Eye (tissue), 1 donor: Measurements from ENCODE around the gene RANBP1.
A peak's percentile ranks its signal among the peaks of the same experiment; 100 is the strongest.
"Not testable (repeated sequence)": the region's sequence is repeated elsewhere in the genome, so short reads cannot be mapped to it uniquely, and the experiment has no call there.

Source experiments
- DNase-seq: peaks from one replicate; pipeline ENCODE4 v3.0.0-alpha.2; 2015

RANBP1 gene

DNA sequence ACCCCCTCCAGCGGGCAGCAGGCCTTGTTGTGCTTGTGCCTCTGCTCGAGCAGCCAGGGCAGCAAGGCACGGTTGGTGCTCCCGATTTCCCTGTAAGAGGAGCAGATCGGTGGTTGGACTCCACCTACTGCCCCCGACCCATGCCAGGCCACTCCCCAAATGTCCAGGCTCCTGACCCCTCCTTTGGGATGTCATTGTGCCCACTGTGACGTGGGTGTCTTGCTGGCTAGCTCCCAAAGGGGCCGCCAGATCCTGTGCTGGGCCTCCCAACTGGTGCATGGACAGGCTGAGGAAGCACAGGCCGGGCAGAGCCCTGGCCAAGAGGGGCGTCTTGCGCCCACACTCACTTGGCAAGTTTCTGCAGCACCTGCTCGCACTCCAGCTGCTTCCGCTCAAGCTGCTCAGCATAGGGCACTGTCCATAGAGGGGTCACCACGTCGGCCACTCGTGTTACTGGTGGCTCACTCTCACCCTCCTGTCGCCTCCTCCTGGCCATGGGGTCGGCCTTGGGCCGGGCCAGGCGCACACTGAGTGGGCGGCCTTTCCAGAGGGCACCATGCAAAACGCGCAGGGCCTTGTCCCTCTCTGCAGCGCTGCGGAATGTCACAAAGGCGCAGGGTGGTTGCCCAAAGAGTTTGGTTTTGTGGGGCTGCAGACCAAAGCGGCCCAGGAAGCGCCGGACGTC is at the start of gene RANBP1:
Gene RANBP1, plus strand, starts transcription at position 414 of the 685 bp plus-strand sequence. Its CDS starts 81 bp downstream, at position 495.
- no peak for DNase-seq

DNA sequence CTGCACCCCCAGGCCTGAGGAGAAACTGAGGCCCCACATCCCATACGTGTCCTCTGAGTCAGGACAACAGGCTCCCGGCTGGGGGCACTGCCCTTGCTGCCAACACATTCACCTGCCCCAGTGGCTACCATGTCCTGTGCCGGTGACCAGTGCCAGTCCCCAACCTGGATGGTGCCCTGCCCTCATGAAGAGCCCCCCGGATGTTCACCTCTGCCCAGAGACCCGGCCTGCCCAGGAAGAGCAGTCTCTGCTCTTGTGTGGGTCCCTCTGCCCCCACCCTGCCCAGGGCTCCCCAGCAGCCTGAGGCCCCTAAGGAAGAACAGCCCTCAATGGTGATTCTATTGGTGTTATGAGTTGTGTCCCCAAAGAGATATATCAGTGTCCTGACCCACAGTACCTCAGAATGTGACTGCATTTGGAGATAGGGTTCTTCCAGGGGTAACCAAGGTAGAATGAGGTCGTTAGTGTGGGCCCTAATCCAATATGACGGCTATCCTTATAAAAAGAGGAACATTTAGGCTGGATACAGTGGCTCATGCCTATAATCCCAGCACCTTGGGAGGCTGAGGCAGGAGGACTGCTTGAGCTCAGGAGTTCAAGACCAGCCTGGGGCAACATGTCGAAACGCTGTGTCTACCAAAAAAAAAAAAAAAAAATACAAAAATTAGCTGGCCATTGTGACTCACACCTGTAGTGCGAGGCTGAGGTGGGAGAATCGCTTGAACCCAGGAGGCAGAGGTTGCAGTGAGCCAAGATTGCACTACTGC is 49.1 kb upstream of the RANBP1 start:
- DNase-seq = no peak

DNA sequence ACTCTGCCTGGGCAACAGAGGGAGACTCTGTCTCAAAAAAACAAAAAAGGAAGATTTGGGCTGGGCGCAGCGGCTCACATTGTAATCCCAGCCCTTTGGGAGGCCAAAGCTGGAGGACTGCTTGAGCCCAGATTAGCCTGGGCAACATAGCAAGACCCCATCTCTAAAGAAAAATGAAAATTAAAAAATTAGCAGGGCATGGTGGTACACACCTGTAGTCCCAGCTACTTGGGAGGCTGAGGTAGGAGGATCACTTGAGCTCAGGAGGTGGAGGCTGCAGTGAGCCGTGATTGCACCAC is 48.6 kb upstream of the RANBP1 start:
- not testable (repeated sequence) for DNase-seq

DNA sequence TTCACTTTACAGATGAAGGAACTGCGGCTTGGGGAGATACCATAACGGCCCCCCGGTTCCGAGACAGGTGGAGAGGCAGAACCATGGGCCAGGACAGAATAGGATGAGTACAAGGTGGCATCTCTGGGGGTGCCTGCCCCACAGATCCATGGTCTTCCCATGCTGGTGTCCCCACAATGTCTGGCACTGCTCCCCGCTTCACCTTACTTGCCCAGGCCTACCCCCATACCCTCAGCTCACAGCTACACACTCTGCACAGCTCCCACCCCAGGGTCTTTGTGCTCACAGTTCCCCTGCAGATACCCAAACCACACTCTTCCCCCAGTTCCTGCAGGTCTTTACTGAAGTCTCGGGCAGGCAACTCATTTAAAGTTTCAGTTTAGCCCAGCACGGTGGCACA is 47.3 kb upstream of the RANBP1 start:
- no peak for DNase-seq

DNA sequence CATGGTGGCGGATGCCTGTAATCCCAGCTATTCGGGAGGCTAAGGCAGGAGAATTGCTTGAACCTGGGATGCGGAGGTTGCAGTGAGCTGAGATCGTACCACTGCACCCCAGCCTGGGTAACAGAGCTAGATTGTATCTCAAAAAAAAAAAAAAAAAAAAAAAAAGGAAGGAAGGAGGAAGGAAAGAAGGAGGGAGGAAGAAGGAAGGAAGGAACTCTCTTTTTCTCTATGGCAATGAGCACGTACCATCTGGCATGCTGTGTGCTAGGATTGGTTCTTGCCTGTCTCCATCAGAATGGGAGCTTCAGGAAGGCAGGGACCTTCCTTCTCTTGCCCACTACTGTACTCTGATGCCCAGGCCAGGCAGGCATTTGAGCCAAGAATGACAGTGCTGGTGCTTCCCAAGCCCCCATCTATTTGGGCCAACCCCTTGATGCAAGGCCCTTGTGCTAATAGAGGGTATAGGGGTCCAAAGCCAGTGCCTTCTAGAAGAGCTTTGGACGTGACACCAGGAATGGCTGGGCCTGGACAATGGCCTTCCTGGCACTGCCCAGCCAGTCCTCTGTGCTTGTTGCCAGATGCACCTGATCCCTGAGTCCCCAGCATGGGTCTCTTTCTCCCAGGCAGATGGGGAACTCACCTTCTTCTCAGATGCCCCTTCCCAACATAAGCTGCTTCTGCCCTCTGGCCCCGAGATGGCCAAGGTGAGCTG is 46.4 kb upstream of the RANBP1 start:
- DNase-seq = no peak

DNA sequence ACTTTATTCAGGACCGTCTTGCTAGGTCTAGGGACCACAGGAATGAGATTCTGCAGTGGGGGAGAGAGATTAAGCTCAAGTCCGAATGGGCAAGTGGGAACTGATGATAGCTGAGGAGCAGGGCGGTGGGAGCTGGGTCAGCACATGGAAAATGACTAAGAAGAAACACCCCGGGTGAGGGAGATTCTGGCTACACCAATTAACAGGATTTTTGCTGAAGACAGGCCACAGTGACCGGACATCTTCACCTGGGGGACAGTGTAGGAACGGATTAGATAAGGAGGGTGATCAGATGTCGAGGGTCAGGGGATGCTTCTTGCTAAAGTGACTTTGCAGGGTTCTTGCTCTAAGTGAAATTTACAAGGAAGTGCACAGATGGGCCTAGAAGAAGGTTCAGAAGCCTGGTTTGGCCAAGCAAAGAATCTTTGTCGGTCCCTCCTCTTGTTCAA is 44.4 kb upstream of the RANBP1 start:
- no peak for DNase-seq

DNA sequence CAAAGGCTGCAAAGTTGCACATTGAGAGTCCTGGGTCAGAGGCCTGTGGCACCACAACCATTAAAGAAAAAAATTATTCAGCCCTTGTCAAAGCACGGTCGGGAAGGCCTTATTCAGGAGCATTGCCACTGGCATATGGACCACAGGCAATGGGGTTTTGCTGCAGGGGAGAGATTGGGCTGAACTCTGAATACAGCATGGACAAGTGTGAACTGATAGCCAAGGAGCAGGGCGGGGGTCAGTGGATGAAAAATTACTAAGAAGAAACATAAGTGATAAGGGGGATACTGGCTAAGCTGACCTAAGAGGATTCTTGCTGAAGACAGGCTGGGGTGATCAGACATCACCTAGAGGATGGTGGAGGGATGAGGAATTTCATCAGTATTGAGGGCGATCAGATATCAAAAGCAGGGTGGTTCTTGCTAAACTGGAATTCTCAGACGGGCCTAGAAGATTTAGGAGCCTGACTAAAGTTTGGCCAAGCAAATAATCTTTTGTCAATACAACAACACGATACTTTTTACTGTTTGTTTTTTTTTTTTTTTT is 39.2 kb upstream of the RANBP1 start:
- no peak for DNase-seq

DNA sequence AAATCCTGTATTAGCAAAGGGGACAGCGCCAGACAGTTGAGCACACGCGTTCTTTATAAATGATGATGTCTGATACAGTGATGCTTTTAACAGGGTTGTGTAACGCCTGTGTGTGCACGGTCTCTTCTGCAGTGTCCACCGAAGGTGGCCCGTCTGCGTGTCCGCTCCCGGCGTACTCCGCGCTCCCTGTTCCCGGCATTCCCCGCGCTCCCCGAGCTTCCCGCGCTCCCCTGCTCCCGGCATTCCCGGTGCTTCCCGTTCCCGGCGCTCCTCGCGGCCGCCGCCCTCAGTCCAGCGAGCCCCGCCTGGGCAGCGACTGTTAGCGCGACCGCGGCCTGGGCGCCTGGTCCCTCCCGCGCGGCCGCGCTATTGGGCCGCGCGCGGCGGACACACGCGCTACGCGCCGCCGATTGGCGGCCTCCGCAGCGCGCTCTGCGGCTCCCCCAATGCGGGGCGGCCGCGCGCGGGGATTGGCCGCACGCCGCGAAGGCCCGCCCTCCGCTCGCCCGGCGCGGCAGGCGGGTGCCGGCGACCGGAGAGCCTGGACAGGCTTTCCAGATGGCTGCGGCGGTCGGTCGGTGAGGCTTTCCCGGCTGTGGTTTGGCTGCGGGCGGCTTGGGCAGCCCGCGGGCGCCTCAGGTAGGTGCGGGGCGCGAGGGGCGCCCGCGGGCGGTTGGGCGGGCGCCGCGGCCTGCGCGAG is 36.0 kb upstream of the RANBP1 start, which contains the start of gene DGCR8:
Gene DGCR8, plus strand, starts transcription at position 497 of the 700 bp plus-strand sequence. CDS start 5,723 bp downstream, outside the sequence.
- peak; percentile 97 for DNase-seq

DNA sequence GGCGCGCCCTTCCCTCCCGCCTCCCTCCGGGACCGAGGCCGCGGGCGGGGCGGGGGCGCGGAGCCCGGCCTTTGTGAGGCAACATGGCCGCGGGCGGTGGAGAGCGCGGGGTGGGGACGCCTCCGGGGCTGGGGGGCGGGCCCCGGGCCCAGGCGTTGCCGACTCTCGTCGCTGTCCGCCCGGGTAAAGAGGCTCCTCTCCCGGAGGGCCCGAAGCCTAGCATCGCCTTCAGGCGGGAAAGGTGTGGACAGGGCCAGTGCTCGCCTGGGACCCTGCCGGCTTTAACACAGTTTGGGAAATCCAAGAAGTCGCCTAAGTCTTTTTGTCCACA is 35.5 kb upstream of the RANBP1 start:
- DNase-seq = no peak

DNA sequence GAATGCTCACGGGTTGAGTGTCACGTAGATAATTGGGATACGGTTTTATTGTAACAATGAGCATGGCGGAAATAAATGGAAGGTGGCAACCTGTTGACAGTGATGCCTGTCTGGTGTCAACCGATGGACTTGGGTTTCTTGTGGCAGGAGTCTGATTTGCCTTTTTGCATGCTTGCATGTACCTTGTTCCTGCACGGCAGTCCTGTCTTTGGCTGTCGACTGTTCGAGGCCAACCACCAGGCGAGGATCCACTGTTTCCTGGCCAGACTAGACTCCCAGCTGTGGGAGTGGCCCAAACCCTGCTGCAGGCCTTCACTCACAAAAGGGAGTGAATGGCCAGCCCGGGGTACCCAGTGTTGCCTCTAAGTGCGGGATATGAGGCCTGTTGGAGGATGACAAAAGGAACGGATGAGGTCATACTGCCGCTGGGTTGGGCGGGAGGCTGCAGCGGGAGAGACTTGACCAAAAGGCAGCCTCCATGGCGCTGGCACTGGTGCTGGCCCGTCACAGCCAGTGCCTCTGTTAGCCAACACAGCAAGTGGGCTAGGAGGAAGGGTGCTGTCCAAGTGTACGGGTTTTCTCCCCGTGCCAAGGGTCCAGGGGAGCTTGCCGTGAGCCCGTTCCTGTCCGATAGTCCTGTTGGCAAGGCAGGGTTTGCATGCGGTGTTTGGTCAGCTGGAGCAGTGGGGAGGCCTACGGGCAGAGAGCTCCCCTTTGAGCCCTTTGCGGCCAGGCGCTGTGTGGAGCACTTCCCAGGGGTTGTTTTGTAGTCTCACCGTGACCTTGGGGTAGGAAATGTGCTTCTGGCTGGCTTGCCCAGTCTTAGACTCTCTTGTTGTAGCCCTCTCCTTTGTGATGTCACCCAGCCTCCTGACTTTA is 34.9 kb upstream of the RANBP1 start:
- DNase-seq = peak; percentile 78

DNA sequence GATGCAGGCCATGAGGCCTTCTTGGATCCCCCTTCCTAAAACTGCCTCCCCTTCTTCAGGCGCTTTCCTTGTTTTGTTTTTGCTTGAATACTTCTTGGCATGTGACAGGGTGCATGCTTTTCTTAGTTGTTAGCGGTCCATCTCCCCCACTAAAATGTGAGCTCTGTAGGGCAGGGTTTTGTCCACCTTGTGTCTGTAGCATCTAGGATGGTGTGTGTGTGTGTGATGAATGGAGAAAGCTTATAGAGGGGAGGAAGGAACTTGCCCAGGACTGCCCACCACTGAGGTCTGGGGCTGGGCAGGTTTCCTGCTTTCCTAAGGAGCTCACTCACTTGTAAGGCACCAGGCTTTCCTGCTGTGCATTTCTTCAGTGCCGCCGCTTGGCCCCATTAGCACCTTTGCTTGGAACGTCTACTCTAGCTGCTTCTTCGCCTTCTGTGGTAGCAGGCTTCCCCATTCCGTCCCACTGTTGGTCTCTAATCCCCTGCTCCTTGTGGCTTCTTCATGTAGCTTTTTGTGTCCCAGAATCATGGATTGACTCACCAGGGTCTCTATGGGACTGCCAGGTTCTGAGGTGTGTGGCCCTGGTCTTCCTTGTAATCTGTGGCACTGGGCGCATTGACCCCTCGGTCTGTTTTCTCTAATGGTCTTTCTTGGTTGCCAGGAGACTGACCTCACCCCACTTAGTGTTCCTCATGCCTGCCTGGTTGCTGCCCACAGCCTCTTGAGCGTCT is 32.6 kb upstream of the RANBP1 start:
- no peak for DNase-seq

DNA sequence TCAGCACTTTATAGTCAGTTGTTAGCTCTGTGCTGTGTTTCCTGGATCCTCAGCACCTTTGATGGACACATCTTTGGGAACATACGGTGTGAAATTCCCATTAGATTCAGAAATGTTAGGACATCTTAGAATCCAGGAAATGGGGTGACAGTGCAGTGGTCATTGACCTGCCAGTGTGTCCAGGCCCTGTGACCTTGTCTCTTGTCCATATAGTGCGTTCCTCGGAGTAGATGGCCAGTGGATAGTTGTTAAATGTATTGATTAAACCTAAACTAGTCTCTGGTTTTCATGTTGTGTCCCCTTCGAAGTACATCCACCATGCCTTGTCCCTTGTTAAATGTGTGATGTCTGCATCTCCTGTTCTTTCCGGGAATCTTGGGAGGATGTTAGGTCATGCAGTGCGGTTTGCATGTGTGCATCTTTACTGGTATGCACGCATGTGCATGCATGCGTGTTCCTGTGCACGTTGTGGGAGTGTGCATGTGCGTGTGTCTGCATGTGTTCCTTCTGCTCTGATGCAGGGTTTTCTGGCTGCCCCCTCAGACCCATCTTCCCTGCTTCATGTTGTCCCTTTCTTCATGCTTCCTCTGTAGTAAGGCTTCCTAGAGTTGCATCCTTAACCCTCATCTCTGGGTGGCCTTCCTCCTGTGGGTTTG is 31.9 kb upstream of the RANBP1 start:
- DNase-seq = no peak

DNA sequence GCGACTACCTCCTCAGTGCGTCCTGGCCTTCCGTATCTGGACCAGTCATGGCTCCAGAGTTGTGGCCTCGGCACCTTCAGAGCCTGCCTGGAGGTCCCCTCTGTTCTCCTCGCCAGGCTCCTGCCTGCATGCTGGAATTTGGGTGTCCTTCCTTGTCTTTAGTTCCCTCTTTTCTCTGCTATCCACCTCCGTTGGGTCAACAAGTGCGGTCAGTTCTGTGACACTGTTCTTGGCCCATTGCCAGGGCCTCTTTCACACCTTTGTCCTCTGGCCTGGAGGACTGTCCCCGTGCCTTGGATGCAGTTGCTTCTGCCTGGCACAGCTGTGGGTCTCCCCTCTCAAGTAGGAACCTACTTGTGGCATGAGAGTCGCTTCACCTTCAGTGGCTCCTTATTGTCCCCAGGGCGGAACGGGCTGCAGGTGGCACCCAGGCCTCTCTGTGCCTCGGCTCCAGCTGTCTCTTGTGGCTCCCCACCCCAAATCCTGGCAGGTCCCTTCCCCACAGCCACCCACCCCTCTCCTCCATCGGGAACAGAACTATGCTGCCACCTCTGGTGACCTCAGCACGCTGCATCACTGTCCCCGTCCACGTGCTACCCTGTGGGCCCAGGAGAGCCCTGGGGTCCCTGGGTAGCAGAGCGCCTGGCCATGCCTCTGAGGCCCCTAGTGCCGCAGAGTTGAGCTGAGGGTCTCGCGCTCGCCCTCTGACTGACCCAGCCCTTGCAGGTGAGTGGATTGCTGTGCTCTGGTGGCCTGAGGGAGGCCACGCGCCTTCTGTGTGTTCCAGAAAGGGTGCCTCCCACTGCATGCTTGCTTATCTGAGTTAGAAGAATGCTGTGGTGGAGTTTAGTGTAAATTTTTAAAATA is 31.1 kb upstream of the RANBP1 start:
- DNase-seq = peak; percentile 68

DNA sequence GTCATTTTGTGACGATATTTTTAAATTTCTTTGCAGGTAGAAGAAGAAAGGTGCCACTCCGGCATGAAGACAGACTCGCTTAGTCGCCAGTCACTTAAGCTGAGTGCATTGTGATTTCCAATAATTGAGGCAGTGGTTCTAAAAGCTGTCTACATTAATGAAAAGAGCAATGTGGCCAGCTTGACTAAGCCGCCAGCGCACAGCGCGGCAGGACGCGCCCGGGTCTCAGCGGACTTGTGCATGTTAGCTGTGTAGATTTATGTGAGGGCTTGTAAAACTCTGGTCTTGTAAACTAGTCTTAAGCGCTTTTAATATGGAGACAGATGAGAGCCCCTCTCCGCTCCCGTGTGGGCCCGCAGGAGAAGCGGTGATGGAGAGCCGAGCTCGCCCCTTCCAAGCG is 30.3 kb upstream of the RANBP1 start:
- DNase-seq = no peak

DNA sequence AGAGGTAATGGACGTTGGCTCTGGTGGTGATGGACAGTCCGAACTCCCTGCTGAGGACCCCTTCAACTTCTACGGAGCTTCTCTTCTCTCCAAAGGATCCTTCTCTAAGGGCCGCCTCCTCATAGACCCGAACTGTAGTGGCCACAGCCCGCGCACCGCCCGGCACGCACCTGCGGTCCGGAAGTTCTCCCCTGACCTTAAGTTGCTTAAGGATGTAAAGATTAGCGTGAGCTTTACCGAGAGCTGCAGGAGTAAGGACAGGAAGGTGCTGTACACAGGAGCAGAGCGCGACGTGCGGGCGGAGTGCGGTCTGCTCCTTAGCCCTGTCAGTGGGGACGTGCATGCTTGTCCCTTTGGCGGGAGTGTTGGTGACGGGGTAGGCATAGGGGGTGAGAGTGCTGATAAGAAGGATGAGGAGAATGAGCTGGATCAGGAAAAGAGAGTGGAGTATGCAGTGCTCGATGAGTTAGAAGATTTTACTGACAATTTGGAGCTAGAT is 29.8 kb upstream of the RANBP1 start:
- DNase-seq = no peak

DNA sequence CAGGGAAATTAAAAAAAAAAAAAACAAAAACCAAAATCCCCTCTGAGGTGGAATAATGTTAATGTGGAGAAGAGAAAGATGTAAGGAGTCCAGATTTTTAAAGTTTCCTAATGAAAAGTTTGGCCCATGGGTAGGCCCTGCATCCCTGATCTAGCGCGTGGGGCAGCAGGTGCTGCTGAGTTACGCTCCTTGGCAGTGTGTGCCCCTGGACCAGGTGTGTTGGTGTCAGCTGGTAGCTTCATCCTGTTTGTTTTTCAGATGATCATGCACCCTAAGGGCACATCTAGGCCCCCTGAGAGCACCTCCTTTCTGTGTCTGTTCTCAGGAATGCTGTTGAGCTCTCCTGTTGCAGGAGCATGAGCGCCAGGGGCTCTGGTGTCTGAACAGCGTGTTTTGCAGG is 29.1 kb upstream of the RANBP1 start:
- no peak for DNase-seq

DNA sequence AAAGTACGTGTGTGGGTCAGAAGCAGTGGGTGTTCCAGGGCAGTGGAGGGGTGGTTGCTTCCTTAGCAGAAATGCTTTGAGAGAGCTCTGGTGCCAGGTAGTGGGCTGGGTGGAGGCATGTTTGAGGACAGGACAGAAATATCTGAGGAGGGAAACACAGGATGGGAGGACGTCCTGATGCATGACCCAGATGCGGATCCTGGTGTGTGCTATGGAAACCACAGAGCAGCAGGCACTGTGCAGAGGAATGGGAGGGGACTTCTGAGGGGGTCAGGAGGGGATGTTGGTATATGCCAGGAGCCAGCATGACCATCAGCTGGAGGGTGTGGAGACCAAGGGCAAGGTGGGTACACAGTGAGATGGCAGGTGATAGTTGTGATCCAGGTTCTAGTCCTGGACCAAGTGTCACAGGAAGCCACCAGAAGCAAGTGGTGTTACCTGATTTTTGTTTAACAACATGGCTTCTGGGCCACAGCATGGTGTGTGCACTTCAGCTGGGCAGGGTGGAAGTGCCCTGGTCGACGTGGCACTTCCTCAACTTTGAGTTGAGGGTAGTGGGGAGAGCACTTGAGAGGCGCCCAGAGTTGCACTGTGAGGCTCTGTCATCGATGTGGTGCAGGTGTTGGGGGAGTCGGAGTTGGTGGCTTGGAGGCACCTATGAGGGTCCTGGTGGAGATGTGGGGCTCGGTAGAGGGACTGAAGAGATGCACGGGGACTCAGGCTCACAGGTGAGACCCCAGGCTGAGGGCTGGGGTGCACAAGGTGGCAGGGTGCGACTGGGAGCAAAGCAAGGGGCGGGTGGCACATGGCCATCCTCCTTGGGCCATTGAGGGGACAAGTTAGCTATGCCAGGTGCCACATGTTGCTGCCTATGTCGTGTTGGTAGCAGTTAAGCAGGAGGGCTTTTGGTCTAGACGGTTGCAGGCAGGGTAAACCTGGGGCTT is 28.3 kb upstream of the RANBP1 start:
- no peak for DNase-seq

DNA sequence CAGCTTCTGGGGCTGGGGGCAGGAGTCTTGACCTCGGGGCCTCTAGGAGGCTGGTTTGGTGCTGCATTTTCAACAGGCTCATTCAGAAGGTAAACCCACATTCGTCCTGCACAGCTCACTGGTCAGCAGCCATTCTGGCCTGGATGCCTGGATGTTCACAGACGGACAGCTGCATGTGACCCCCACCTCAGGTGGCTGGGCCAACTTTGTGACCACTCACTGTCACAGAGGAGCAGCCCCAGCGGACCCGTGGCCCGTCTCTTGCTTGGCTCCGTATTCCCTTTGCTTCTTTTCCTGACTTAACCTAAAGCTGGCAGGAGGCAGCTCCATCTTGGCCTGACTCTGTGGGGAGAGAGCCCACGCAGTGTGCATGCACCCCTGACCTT is 27.6 kb upstream of the RANBP1 start:
- no peak for DNase-seq
